Pons (tissue), 1 donor: ENCODE results near the gene LRRC59.
"Not testable (repeated sequence)": the region's sequence is repeated elsewhere in the genome, so short reads cannot be mapped to it uniquely, and the experiment has no call there.

ENCODE experiments used
- DNase-seq: peaks from one replicate; pipeline ENCODE4 v3.0.0-alpha.2; 2016; ENCODE audit warnings: low spot score

The LRRC59 gene

GRCh38 chr17:50397111-50397918, at the start of gene LRRC59:
Gene LRRC59 (minus strand): TSS chr17:50397523. CDS start chr17:50397317, 206 bp downstream.
- DNase-seq, result peak; percentile 57

- DNase-seq, result no peak
Measured at GRCh38 chr17:50445730-50446325, 48.5 kb upstream of the LRRC59 start.

GRCh38 chr17:50444841-50445715, 47.8 kb upstream of the LRRC59 start:
- DNase-seq, result no peak

- DNase-seq, result no peak
Measured at GRCh38 chr17:50443505-50443974, 46.2 kb upstream of the LRRC59 start.

GRCh38 chr17:50440838-50441829, 43.8 kb upstream of the LRRC59 start:
- no peak for DNase-seq

GRCh38 chr17:50440172-50440837, 43.0 kb upstream of the LRRC59 start:
- no peak for DNase-seq

- no peak for DNase-seq
Measured at GRCh38 chr17:50439008-50439407, 41.7 kb upstream of the LRRC59 start.

- DNase-seq, result no peak
Measured at GRCh38 chr17:50437409-50437808, 40.1 kb upstream of the LRRC59 start.

GRCh38 chr17:50432125-50432762, 34.9 kb upstream of the LRRC59 start:
- DNase-seq, result no peak

- DNase-seq, result no peak
Measured at GRCh38 chr17:50430821-50431618, 33.7 kb upstream of the LRRC59 start.

GRCh38 chr17:50429793-50430192, 32.5 kb upstream of the LRRC59 start:
- DNase-seq, result no peak

GRCh38 chr17:50428831-50429424, 31.6 kb upstream of the LRRC59 start:
- DNase-seq, result no peak

- DNase-seq, result not testable (repeated sequence)
Measured at GRCh38 chr17:50428126-50428525, 30.8 kb upstream of the LRRC59 start.

- peak; percentile 12 for DNase-seq
Measured at GRCh38 chr17:50426814-50427787, 29.8 kb upstream of the LRRC59 start.

GRCh38 chr17:50426472-50426782, 29.1 kb upstream of the LRRC59 start:
- DNase-seq, result no peak

- peak; percentile 14 for DNase-seq
Measured at GRCh38 chr17:50425682-50426471, 28.6 kb upstream of the LRRC59 start, which contains the start of gene ACSF2. Gene ACSF2 (plus strand): TSS chr17:50426218. CDS start chr17:50426262, 44 bp downstream.
